Stimulated activated CD4-positive, alpha-beta T cell treated with anti-CD3 and anti-CD28 coated beads, TNF-alpha, amount 100 ng/mL, for 24 hours (primary cell): Measurements from ENCODE around the gene UBAC2.
"Not testable (repeated sequence)": the region's sequence is repeated elsewhere in the genome, so short reads cannot be mapped to it uniquely, and the experiment has no call there.

ENCODE experiments used
- DNase-seq, 3 experiments: peaks; one replicate each; pipeline ENCODE4 v3.0.0-alpha.2; 2020; ENCODE audit warnings: low read depth in 3 of 3

UBAC2 gene

GRCh38 chr13:99249178-99249577 lies 48.5 kb downstream of the UBAC2 start:
- not testable (repeated sequence) for DNase-seq

GRCh38 chr13:99249606-99250005 lies 49.0 kb downstream of the UBAC2 start:
- DNase-seq = not testable (repeated sequence)

- no peak for DNase-seq
Observed at GRCh38 chr13:99250982-99251825, 50.5 kb downstream of the UBAC2 start.

- DNase-seq = no peak
Observed at GRCh38 chr13:99251921-99252320, 51.3 kb downstream of the UBAC2 start.

- DNase-seq = no peak
Observed at GRCh38 chr13:99254830-99255229, 54.2 kb downstream of the UBAC2 start.

GRCh38 chr13:99255271-99255670 lies 54.6 kb downstream of the UBAC2 start:
- no peak for DNase-seq

GRCh38 chr13:99256283-99256682 lies 55.6 kb downstream of the UBAC2 start:
- DNase-seq = no peak

GRCh38 chr13:99256709-99257108 lies 56.1 kb downstream of the UBAC2 start:
- no peak for DNase-seq

- DNase-seq = no peak
Observed at GRCh38 chr13:99257291-99257690, 56.6 kb downstream of the UBAC2 start.

GRCh38 chr13:99258210-99258860 lies 57.7 kb downstream of the UBAC2 start, which contains the start of gene GPR18:
GPR18 (minus strand) TSS chr13:99258379; CDS start chr13:99255872, 2,507 bp downstream.
- DNase-seq = peak in 1 of 3 experiments; percentile 26

GRCh38 chr13:99258946-99259345 lies 58.3 kb downstream of the UBAC2 start:
- no peak for DNase-seq

GRCh38 chr13:99260216-99260615 lies 59.6 kb downstream of the UBAC2 start:
- no peak for DNase-seq

GRCh38 chr13:99261059-99261458 lies 60.4 kb downstream of the UBAC2 start:
- DNase-seq = no peak

GRCh38 chr13:99263126-99263785 lies 62.6 kb downstream of the UBAC2 start:
- DNase-seq = no peak

GRCh38 chr13:99264051-99264450 lies 63.4 kb downstream of the UBAC2 start:
- DNase-seq = no peak

GRCh38 chr13:99265162-99265800 lies 64.6 kb downstream of the UBAC2 start:
- DNase-seq = peak in 1 of 3 experiments; percentile 70

- DNase-seq = no peak
Observed at GRCh38 chr13:99265821-99266426, 65.3 kb downstream of the UBAC2 start.

GRCh38 chr13:99266827-99267226 lies 66.2 kb downstream of the UBAC2 start:
- DNase-seq = no peak

- DNase-seq = no peak
Observed at GRCh38 chr13:99267927-99268326, 67.3 kb downstream of the UBAC2 start.

- DNase-seq = no peak
Observed at GRCh38 chr13:99268822-99269221, 68.2 kb downstream of the UBAC2 start.

- DNase-seq = no peak
Observed at GRCh38 chr13:99269627-99270241, 69.1 kb downstream of the UBAC2 start.
